H1 (cell line): ENCODE results near the gene DEFB129. TPM values are rescaled to one million over a fixed set of nuclear protein-coding genes. Genes with fewer than 3 reads are reported as not detected.

Experiments
- ASH2L ChIP-seq: fragments of 200-600, 300-600 bp; sonication (generic); IDR thresholded peaks from one replicate; pipeline ENCODE4 v1.7.1; 2017; ENCODE audit warnings: low read length
- CHD1 ChIP-seq: IDR thresholded peaks from 2 replicates; pipeline ENCODE4 v1.6.1; 2012; ENCODE audit warnings: low read depth, low read length, improper control_type of control experiment
- MAFK ChIP-seq: IDR thresholded peaks from 2 replicates; pipeline ENCODE4 v1.6.1; 2012; ENCODE audit warnings: low read depth, mild to moderate bottlenecking, improper control_type of control experiment, low read length
- NANOG ChIP-seq: IDR thresholded peaks from 2 replicates; pipeline ENCODE4 v1.6.1; 2011; ENCODE audit warnings: low read length, low read depth, mild to moderate bottlenecking, inconsistent platforms; ENCODE audit not compliant: insufficient read depth, poor library complexity, severe bottlenecking
- RBBP5 ChIP-seq: IDR thresholded peaks from 2 replicates; pipeline ENCODE4 v1.7.1; 2012; ENCODE audit warnings: low read depth, mild to moderate bottlenecking, inconsistent platforms, low read length, moderate library complexity, borderline replicate concordance
- RNF2 ChIP-seq: fragments of 200-900, 300-1000 bp; sonication (generic); IDR thresholded peaks from 2 replicates; pipeline ENCODE4 v1.7.1; 2016; ENCODE audit warnings: borderline replicate concordance, low read depth, mild to moderate bottlenecking, antibody characterized with exemption, low read length; ENCODE audit not compliant: poor library complexity, severe bottlenecking; ENCODE audit errors: missing control alignments
- TCF12 ChIP-seq: IDR thresholded peaks from 2 replicates; pipeline ENCODE4 v1.6.1; 2011; ENCODE audit warnings: low read depth, mild to moderate bottlenecking, low read length
- polyA plus RNA-seq, 7 experiments: library from polyadenylated mRNA; depleted of rRNA in 3 of 7; stranded (reverse) in 5 of 7; unstranded in 2 of 7; fragments of >200 nt in 5 of 7; fragments of 200-250 nt in 2 of 7; gene quantifications; 1 replicate in 5 of 7; 2 replicates in 1 of 7; 4 replicates in 1 of 7; pipeline versions ENCODE4 v1.2.1 to v1.2.3, GENCODE V29; 2011 to 2013; ENCODE audit warnings: missing spikeins in 2 of 7, mixed read lengths in 2 of 7
- total RNA-seq: library from RNA; stranded (reverse); fragmentation: NEBNext Ultra II Directional; extraction: Animal tissue kit (Norgen Biotek cat#: 25700); gene quantifications from 2 replicates; pipeline ENCODE4 v1.2.1, GENCODE V29; 2021

Gene DEFB129
- total and polyA plus RNA-seq, 2 of the 8 experiments (the other 6 are each of a cell fraction or from before 2014, with no cell fraction given): not detected

- no peak for TF ChIP-seq MAFK
- no peak for TF ChIP-seq CHD1
- TF ChIP-seq ASH2L: no peak
- no peak for TF ChIP-seq NANOG
- TF ChIP-seq RNF2: no peak
- no peak for TF ChIP-seq RBBP5
- no peak for TF ChIP-seq TCF12
Observed at GRCh38 chr20:189611-190010, 37.4 kb upstream of the DEFB129 start, which contains the start of gene DEFB128 (continued).
